Naive thymus-derived CD8-positive, alpha-beta T cell (primary cell): Measurements from ENCODE around the gene ADARB1. TPM values are rescaled to one million over a fixed set of nuclear protein-coding genes. Genes with fewer than 3 reads are reported as not detected.

Experiments used
- ATAC-seq, 2 donors: fragments of 150-1000 bp; cut with Tn5 transposase in 1 of 2; sonication (Bioruptor Pico), chemical (Tn5 transposase) in 1 of 2; 1 replicate in 1 of 2; 2 replicates in 1 of 2; pipeline ENCODE4 v1.10.0; 2021; ENCODE audit warnings: mild to moderate bottlenecking in 2 of 2, moderate library complexity in 2 of 2
- POLR2A ChIA-PET: fragments of 350-600 bp; sonication (Branson Sonifier 250); formaldehyde crosslinking; loops from one replicate; lab custom pipeline; 2021; ENCODE audit warnings: antibody characterized with exemption; lab: Charles Lee
- DNase-seq, 10 donors: peaks; one replicate each; pipeline versions ENCODE4 v3.0.0 to v3.0.0-alpha.2; 2020 to 2022
- H3K27ac Mint-ChIP-seq, 10 donors: one replicate each; pipeline ENCODE4 v1.8.0; 2020 to 2022; ENCODE audit warnings: mild to moderate bottlenecking in 10 of 10, mixed read lengths in 10 of 10, moderate library complexity in 4 of 10, inconsistent platforms in 1 of 10
- H3K27me3 Mint-ChIP-seq, 5 donors: one replicate each; pipeline ENCODE4 v1.8.0; 2021 to 2022; ENCODE audit warnings: mixed read lengths in 5 of 5
- H3K36me3 Mint-ChIP-seq, 3 donors: one replicate each; pipeline ENCODE4 v1.8.0; 2020 to 2022; ENCODE audit warnings: mixed read lengths in 3 of 3, mild to moderate bottlenecking in 2 of 3, inconsistent platforms in 1 of 3
- H3K4me1 Mint-ChIP-seq, 4 donors: one replicate each; pipeline ENCODE4 v1.8.0; 2021 to 2022; ENCODE audit warnings: mixed read lengths in 4 of 4
- H3K4me3 Mint-ChIP-seq, 10 donors: one replicate each; pipeline ENCODE4 v1.8.0; 2020 to 2022; ENCODE audit warnings: mild to moderate bottlenecking in 10 of 10, mixed read lengths in 10 of 10, moderate library complexity in 6 of 10, inconsistent platforms in 1 of 10
- H3K9me3 Mint-ChIP-seq, 9 donors: one replicate each; pipeline ENCODE4 v1.8.0; 2020 to 2022; ENCODE audit warnings: mixed read lengths in 9 of 9, mild to moderate bottlenecking in 3 of 9, inconsistent platforms in 1 of 9, moderate library complexity in 1 of 9
- polyA plus RNA-seq, 3 donors: library from polyadenylated mRNA; unstranded; fragments of 300-500 nt; fragmentation: Illumina TruSeq; gene quantifications; one replicate each; pipeline ENCODE4 v1.2.3, GENCODE V29; 2021
- total RNA-seq, 8 experiments: library from RNA in 2 of 8; stranded (reverse) in 2 of 8; gene quantifications; one replicate each; pipeline ENCODE4 v1.2.3 and lab custom pipeline; 2021 to 2026

Gene ADARB1
- total and polyA plus RNA-seq, 5 experiments from 2014 or later = 2.9 to 36.9 (median 7.7) TPM

DNA sequence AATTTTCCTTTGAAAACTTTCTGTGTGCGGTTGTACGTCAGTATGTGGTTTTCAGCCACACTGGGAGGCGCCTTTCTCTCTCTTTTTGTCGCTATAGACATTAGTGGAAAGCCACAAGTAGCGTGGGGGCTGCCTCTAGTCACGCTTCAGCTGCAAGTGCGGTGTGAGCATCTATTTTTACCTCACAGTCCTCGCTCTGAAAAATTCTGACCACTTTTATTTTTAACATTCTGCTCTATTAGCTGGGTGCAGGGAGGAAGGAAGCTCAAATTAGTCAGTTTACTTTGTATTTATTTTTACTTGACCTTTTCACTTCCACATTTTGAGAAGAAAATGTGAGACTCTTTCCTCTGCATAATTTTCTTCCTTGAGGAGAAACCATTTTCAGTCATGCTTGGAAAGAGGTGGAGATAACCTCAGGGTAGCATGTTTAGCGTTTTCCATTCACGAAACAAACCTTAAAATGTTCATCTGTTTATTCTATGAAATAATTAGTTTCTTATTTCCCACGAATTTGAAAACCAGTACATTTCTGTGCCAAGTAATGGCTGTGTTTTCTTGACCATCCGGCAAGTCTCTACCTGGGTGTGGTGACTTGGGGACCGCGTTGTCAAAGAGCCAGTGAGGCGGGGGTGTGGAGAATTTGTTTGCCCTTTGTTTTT is 35.6 kb downstream of the ADARB1 start:
- Mint-ChIP-seq H3K27ac (peak overlapping the region; percentile 46 to 93 (median 80)), H3K36me3 (peaks cover 0 to 2% (median 0%) of the 10 kb centered on the region in 3 donors), H3K9me3 (no peaks in the 10 kb centered on the region), H3K27me3 (no peaks in the 10 kb centered on the region), H3K4me1 (peaks cover 29 to 94% (median 67%) of the 10 kb centered on the region in 4 donors), H3K4me3 (peak overlapping the region; percentile 69 to 86 (median 78))
- POLR2A ChIA-PET = interaction anchor here (1.0 kb wide), 1 partner anchor 31 kb away, joined by 3 read pairs; no protein-coding TSS in a partner anchor
- ATAC-seq (peak; percentile 78 to 83), DNase-seq (peak in 8 of 10 donors; percentile 19 to 70 (median 36))

GRCh38 chr21:45110873-45111624 is 36.7 kb downstream of the ADARB1 start:
- DNase-seq (no peak), ATAC-seq (no peak)
- H3K27ac Mint-ChIP-seq = peak overlapping the region in 9 of 10 donors; percentile 8 to 86 (median 47)
- no peaks in the 10 kb centered on the region for H3K27me3 Mint-ChIP-seq
- POLR2A ChIA-PET = interaction anchor here (1.0 kb wide), 1 partner anchor 32 kb away, joined by 3 read pairs; no protein-coding TSS in a partner anchor
- no peaks in the 10 kb centered on the region for H3K9me3 Mint-ChIP-seq
- H3K36me3 Mint-ChIP-seq = peaks cover 0 to 2% (median 0%) of the 10 kb centered on the region in 3 donors
- H3K4me1 Mint-ChIP-seq = peaks cover 27 to 94% (median 61%) of the 10 kb centered on the region in 4 donors
- peak overlapping the region in 9 of 10 donors; percentile 25 to 85 (median 71) for H3K4me3 Mint-ChIP-seq

DNA sequence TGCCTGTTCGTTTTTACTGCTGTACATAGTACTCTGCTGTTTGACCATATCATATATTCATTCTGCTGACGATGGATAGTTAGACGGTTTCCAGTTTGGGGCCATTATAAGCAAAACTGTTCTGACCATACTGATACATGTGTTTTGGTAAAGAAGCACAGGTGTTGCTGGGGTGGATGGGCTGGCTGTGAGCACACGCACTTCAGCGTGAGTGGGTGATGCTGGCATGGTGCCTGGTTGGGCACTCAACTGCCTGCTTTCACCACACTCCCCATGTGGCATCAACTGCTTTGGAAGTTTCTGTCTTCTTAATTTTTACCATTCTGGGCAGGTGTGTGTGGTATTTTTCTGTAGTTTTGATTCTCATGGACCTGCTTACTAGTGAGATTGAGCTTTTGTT is 37.3 kb downstream of the ADARB1 start:
- H3K27ac Mint-ChIP-seq = peak overlapping the region in 4 of 10 donors; percentile 8 to 81 (median 46)
- H3K4me1 Mint-ChIP-seq = peaks cover 25 to 94% (median 57%) of the 10 kb centered on the region in 4 donors
- H3K27me3 Mint-ChIP-seq = no peaks in the 10 kb centered on the region
- POLR2A ChIA-PET = no interaction called here
- ATAC-seq (no peak), DNase-seq (no peak)
- H3K9me3 Mint-ChIP-seq = no peaks in the 10 kb centered on the region
- H3K4me3 Mint-ChIP-seq = peak overlapping the region in 5 of 10 donors; percentile 4 to 69 (median 33)
- H3K36me3 Mint-ChIP-seq = peaks cover 0 to 4% (median 3%) of the 10 kb centered on the region in 3 donors

DNA sequence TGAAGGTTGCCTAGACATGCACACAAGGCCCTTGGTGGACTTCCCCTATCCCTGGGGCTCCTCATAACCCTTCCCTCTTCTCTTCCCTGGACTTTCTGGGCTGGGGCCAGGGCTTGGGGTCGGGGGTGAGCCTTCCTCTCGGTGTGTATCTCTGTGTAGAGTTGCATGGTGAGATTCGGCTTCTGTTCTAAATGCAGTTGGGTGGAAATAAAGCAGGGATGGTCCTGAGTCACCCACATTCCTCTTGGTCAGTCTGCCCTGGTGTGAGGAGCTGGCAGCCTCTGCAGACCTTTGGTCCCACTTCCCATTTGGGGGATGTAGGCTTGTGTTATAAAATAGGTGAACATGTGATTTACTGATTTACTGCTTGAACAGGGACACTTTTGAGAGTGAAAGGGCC is 38.0 kb downstream of the ADARB1 start:
- ATAC-seq (no peak), DNase-seq (no peak)
- Mint-ChIP-seq H3K4me1 (peaks cover 28 to 94% (median 59%) of the 10 kb centered on the region in 4 donors), H3K9me3 (no peaks in the 10 kb centered on the region), H3K27me3 (no peaks in the 10 kb centered on the region), H3K36me3 (peaks cover 0 to 4% (median 3%) of the 10 kb centered on the region in 3 donors), H3K27ac (peak overlapping the region in 2 of 10 donors; percentile 11 to 48), H3K4me3 (no peak overlapping the region)
- POLR2A ChIA-PET = no interaction called here

- H3K27ac Mint-ChIP-seq = no peak overlapping the region
- no peak for DNase-seq
- H3K4me3 Mint-ChIP-seq = no peak overlapping the region
- POLR2A ChIA-PET = interaction anchor here (0.7 kb wide), 1 partner anchor 11 kb away, joined by 3 read pairs; no protein-coding TSS in a partner anchor
- H3K36me3 Mint-ChIP-seq = peaks cover 0 to 3% (median 2%) of the 10 kb centered on the region in 3 donors
- no peaks in the 10 kb centered on the region for H3K9me3 Mint-ChIP-seq
- H3K4me1 Mint-ChIP-seq = peaks cover 29 to 92% (median 57%) of the 10 kb centered on the region in 4 donors
- ATAC-seq = no peak
- H3K27me3 Mint-ChIP-seq = no peaks in the 10 kb centered on the region
Measured at GRCh38 chr21:45113543-45113942, 39.2 kb downstream of the ADARB1 start.

GRCh38 chr21:45114072-45114471 is 39.7 kb downstream of the ADARB1 start:
- Mint-ChIP-seq H3K4me3 (no peak overlapping the region), H3K4me1 (peaks cover 30 to 87% (median 53%) of the 10 kb centered on the region in 4 donors), H3K27me3 (no peaks in the 10 kb centered on the region), H3K27ac (no peak overlapping the region), H3K9me3 (no peaks in the 10 kb centered on the region), H3K36me3 (peaks cover 0 to 3% (median 2%) of the 10 kb centered on the region in 3 donors)
- POLR2A ChIA-PET = interaction anchor here (1.0 kb wide), 1 partner anchor 33 kb away, joined by 3 read pairs; no protein-coding TSS in a partner anchor
- no peak for DNase-seq
- ATAC-seq = no peak

DNA sequence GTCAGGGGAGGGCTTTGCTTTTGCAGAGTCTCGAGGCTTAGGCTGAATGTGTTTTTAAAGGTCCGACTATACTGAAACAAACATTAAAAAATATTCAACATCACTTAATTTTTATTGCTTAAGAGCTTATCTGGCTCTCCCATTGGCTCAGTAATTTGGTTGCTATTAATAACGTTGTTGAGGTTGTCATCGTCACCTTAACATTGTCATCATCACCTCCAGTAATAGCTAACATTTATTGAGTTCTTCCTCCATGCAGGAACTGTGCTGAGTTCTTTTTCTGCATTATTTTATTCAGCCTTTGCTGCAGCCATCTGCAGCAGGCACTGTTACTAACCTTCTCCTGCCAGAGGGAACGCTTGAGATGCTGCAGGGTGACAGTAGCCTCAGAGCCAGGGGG is 40.1 kb downstream of the ADARB1 start:
- no peak for ATAC-seq
- no peaks in the 10 kb centered on the region for H3K9me3 Mint-ChIP-seq
- H3K27me3 Mint-ChIP-seq = no peaks in the 10 kb centered on the region
- POLR2A ChIA-PET = interaction anchor here (1.0 kb wide), 1 partner anchor 33 kb away, joined by 3 read pairs; no protein-coding TSS in a partner anchor
- peaks cover 29 to 83% (median 49%) of the 10 kb centered on the region in 4 donors for H3K4me1 Mint-ChIP-seq
- H3K4me3 Mint-ChIP-seq = no peak overlapping the region
- H3K27ac Mint-ChIP-seq = peak overlapping the region in 1 of 10 donors; percentile 8
- DNase-seq = no peak
- peaks cover 0 to 3% (median 2%) of the 10 kb centered on the region in 3 donors for H3K36me3 Mint-ChIP-seq

DNA sequence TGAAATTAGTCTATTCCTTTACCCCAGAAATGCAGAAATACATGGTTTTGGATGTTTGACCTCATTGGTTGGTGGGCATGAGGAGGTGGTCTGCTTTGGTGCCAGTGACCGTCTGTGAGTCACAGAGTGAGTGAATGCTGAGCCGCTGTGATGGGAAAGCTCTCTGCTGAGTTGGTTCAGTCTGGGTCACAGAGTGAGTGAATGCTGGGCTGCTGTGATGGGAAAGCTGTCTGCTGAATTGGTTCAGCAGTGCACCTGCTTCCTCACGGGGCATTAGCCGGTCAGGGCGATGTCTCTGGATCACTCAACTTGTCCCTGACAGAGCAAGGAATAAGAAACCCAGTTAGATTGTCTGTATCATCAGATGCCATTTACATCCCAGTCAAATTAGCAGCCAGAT is 40.8 kb downstream of the ADARB1 start:
- ATAC-seq = no peak
- no peak for DNase-seq
- POLR2A ChIA-PET = no interaction called here
- Mint-ChIP-seq H3K4me3 (no peak overlapping the region), H3K36me3 (peaks cover 0 to 3% (median 2%) of the 10 kb centered on the region in 3 donors), H3K27me3 (no peaks in the 10 kb centered on the region), H3K4me1 (peaks cover 26 to 76% (median 43%) of the 10 kb centered on the region in 4 donors), H3K9me3 (no peaks in the 10 kb centered on the region), H3K27ac (no peak overlapping the region)

DNA sequence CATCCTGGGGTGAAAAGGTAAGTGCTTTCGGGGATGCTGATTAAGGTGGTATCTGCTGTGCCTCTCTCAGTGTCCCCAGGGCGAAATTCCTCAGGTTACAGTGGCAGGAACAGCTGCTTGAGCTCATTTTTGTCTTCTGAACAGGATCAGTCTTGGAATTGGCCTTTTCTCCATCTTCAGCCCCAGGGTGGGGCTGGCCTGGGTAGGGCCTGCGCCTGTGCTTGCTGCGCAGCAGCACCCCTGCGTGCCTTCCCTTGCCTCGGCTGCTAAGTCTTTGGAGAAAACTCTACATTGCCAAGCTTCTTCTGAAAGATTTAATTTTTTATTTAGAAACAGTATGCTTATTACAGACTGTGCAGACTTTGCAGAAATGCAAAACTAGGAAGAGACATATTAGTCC is 41.7 kb downstream of the ADARB1 start:
- Mint-ChIP-seq H3K27ac (no peak overlapping the region), H3K9me3 (no peaks in the 10 kb centered on the region), H3K4me1 (peaks cover 27 to 70% (median 36%) of the 10 kb centered on the region in 4 donors), H3K4me3 (no peak overlapping the region), H3K36me3 (peaks cover 0 to 12% (median 5%) of the 10 kb centered on the region in 3 donors), H3K27me3 (no peaks in the 10 kb centered on the region)
- POLR2A ChIA-PET = no interaction called here
- no peak for ATAC-seq
- no peak for DNase-seq

- H3K4me1 Mint-ChIP-seq = peaks cover 29 to 66% (median 33%) of the 10 kb centered on the region in 4 donors
- ATAC-seq = peak in 1 of 2 donors; percentile 72
- DNase-seq = no peak
- peak overlapping the region in 4 of 10 donors; percentile 4 to 53 (median 29) for H3K27ac Mint-ChIP-seq
- H3K9me3 Mint-ChIP-seq = no peaks in the 10 kb centered on the region
- H3K4me3 Mint-ChIP-seq = no peak overlapping the region
- POLR2A ChIA-PET = interaction anchor here (0.8 kb wide), 1 partner anchor 21 kb away, joined by 3 read pairs; no protein-coding TSS in a partner anchor
- no peaks in the 10 kb centered on the region for H3K27me3 Mint-ChIP-seq
- peaks cover 0 to 15% (median 5%) of the 10 kb centered on the region in 3 donors for H3K36me3 Mint-ChIP-seq
Measured at GRCh38 chr21:45117314-45117713, 42.9 kb downstream of the ADARB1 start.

DNA sequence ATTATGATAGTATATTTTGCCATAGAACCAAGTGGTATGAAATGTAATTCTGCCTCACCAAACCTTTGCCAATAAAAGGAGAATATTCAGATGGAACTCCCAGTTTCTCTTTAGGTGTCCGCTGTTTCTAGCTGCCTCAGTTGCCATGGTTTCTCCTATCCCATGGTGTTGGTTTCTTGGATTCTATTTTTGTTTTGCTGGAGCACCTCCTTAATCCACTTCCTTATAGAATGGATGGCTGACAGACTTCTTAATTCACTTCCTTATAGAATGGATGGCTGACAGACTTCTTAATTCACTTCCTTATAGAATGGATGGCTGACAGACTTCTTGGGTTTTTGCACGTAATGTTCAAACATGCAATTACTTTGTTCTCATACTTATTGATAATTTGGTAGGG is 43.7 kb downstream of the ADARB1 start:
- no peaks in the 10 kb centered on the region for H3K27me3 Mint-ChIP-seq
- peaks cover 23 to 63% (median 31%) of the 10 kb centered on the region in 4 donors for H3K4me1 Mint-ChIP-seq
- no peaks in the 10 kb centered on the region for H3K9me3 Mint-ChIP-seq
- DNase-seq = no peak
- H3K36me3 Mint-ChIP-seq = peaks cover 0 to 15% (median 5%) of the 10 kb centered on the region in 3 donors
- H3K27ac Mint-ChIP-seq = peak overlapping the region in 1 of 10 donors; percentile 4
- POLR2A ChIA-PET = no interaction called here
- ATAC-seq = no peak
- H3K4me3 Mint-ChIP-seq = no peak overlapping the region

GRCh38 chr21:45119812-45120211 is 45.4 kb downstream of the ADARB1 start:
- Mint-ChIP-seq H3K27ac (no peak overlapping the region), H3K9me3 (no peaks in the 10 kb centered on the region), H3K4me3 (no peak overlapping the region), H3K27me3 (no peaks in the 10 kb centered on the region), H3K4me1 (peaks cover 19 to 63% (median 30%) of the 10 kb centered on the region in 4 donors), H3K36me3 (peaks cover 0 to 15% (median 5%) of the 10 kb centered on the region in 3 donors)
- POLR2A ChIA-PET = no interaction called here
- ATAC-seq (no peak), DNase-seq (no peak)
